Measurements from ENCODE around the gene NPY5R. TPM values are rescaled to one million over a fixed set of nuclear protein-coding genes. Genes with fewer than 3 reads are reported as not detected.

The NPY5R gene
- total RNA-seq (not detected), total RNA-seq (0 to 0.12 (median 0) reads per million in 172 experiments)
- not detected for polyA plus RNA-seq (2013, experiment 1 of 2)
- not detected for polyA plus RNA-seq (2013, experiment 2 of 2)

DNA sequence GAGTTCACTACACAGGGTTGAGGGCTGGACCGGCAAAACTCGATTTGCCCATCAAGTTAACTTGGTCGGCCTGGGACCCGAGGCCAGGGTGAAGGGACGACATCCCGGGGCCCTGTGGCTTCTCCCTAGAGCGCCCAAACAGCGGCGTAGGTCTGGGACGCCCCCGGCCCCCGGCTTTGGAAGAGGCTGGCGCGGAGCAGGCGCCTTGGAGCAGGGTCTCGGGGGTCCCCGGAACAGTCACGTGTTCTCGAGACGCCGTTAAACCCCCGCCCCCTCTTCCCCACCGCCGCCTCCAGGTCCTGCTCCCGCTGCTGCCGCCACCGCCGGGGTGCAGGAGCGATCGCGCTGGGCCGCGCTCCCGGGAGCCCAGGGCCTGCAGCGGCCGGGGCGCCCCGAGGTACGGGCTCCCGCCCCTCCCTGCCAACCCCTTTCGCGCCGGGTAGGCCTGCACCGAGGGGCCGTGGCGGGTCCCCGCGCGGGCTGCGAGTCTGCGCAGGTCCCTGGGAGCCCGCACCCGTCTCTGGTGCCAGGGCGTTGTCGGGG lies at the start of gene NPY5R:
NPY5R (plus strand) TSS at position 289 of the 543 bp plus-strand sequence. CDS start 6,382 bp downstream, outside the sequence.
- Mint-ChIP-seq H3K27me3 (peaks cover 56% of the 10 kb centered on the region), H3K4me3 (no peak within 1 kb of the TSS), H3K36me3 (ENCODE audit: low read depth) (no peaks in the 10 kb centered on the region), H3K27ac (no peak within 1 kb of the TSS), H3K9me3 (no peaks in the 10 kb centered on the region), H3K4me1 (ENCODE audit: low read depth) (no peaks in the 10 kb centered on the region)
- TF ChIP-seq, protein P1, sequence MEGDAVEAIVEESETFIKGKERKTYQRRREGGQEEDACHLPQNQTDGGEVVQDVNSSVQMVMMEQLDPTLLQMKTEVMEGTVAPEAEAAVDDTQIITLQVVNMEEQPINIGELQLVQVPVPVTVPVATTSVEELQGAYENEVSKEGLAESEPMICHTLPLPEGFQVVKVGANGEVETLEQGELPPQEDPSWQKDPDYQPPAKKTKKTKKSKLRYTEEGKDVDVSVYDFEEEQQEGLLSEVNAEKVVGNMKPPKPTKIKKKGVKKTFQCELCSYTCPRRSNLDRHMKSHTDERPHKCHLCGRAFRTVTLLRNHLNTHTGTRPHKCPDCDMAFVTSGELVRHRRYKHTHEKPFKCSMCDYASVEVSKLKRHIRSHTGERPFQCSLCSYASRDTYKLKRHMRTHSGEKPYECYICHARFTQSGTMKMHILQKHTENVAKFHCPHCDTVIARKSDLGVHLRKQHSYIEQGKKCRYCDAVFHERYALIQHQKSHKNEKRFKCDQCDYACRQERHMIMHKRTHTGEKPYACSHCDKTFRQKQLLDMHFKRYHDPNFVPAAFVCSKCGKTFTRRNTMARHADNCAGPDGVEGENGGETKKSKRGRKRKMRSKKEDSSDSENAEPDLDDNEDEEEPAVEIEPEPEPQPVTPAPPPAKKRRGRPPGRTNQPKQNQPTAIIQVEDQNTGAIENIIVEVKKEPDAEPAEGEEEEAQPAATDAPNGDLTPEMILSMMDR (IDR thresholded peaks at IDR 0.05): no peak
- DNase-seq: no peak
- H3K36me3 ChIP-seq (ENCODE audit: insufficient read depth, low read length): no peaks in the 10 kb centered on the region
- intact Hi-C loops (cut with DNase I, micrococcal nuclease): no loop called here
- no peaks in the 10 kb centered on the region for H3K4me1 ChIP-seq (ENCODE audit: insufficient read depth, low read length)
- no peak within 1 kb of the TSS for H3K4me3 ChIP-seq (ENCODE audit: low read length)
- POLR2A ChIA-PET: no interaction called here
- no peak for ATAC-seq (ENCODE audit: poor library complexity)
- no peak within 1 kb of the TSS for H3K27ac ChIP-seq (ENCODE audit: low read depth in 1 of 2, low read length in 2 of 2)
- peaks cover 15 to 38% of the 10 kb centered on the region in 2 experiments for H3K27me3 ChIP-seq (ENCODE audit: control insufficient read depth in 1 of 2, insufficient read depth in 2 of 2, low read length in 2 of 2)
- CTCF ChIA-PET: no interaction called here
- no peaks in the 10 kb centered on the region for H3K9me3 ChIP-seq (ENCODE audit: control insufficient read depth in 1 of 2, insufficient read depth in 1 of 2, low read length in 2 of 2)

DNA sequence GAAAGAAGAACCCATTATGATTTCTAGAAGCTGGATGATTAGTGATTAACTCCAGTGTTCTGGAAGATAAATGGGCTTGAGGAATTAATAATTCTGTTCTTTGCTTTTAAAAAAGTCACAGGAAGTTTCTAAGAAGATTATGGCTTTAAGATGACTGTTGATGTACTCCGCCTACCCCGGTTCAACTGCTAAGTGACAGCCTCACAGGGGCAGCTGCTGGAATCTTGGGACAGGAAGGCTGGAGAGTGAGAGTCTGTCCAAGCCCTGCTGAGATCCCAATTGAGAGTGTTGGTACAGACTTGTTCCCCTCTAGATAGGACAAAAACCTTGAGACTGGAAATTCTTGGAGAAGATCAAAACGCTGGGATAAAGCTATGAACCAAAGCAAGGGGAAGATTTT lies 48.6 kb upstream of the NPY5R start:
- intact Hi-C loops (cut with DNase I, micrococcal nuclease): no loop called here
- ChIA-PET CTCF (no interaction called here), POLR2A (no interaction called here)
- no peak for ATAC-seq (ENCODE audit: poor library complexity)
- Mint-ChIP-seq H3K27me3 (peaks cover 11% of the 10 kb centered on the region), H3K9me3 (no peaks in the 10 kb centered on the region), H3K27ac (no peak overlapping the region), H3K4me3 (no peak overlapping the region), H3K36me3 (ENCODE audit: low read depth) (no peaks in the 10 kb centered on the region), H3K4me1 (ENCODE audit: low read depth) (no peaks in the 10 kb centered on the region)
- Histone ChIP-seq H3K27ac (ENCODE audit: low read depth in 1 of 2, low read length in 2 of 2) (no peak overlapping the region), H3K36me3 (ENCODE audit: insufficient read depth, low read length) (no peaks in the 10 kb centered on the region), H3K27me3 (ENCODE audit: control insufficient read depth in 1 of 2, insufficient read depth in 2 of 2, low read length in 2 of 2) (no peaks in the 10 kb centered on the region), H3K4me3 (ENCODE audit: low read length) (no peak overlapping the region), H3K9me3 (ENCODE audit: control insufficient read depth in 1 of 2, insufficient read depth in 1 of 2, low read length in 2 of 2) (no peaks in the 10 kb centered on the region), H3K4me1 (ENCODE audit: insufficient read depth, low read length) (no peaks in the 10 kb centered on the region)
- TF ChIP-seq, protein P1 (IDR thresholded peaks at IDR 0.05): no peak
- no peak for DNase-seq

DNA sequence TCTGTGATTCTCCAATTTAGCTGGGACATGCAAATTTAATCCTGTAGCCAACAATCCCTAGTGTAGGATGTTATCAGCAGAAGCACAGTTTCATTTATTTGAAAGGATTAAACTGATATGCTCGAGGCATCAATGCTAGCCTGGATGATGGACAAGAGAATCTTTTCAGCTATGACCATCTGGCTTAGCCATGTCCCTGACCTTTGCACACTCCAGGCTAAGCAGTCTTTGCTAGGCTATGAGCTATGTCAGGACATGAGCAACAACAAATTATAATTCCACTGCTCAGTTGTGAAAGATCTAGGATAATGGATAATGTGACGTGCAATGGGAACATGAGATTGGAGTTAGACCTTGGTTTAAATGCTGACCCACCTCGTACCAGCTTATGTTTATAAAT lies 43.2 kb upstream of the NPY5R start:
- H3K4me3 ChIP-seq (ENCODE audit: low read length): no peak overlapping the region
- CTCF ChIA-PET: no interaction called here
- POLR2A ChIA-PET: no interaction called here

More for the DNA sequence above, 43.2 kb upstream of the NPY5R start:
- no peak overlapping the region for H3K27ac Mint-ChIP-seq
- no peak for DNase-seq
- H3K4me1 ChIP-seq (ENCODE audit: insufficient read depth, low read length): no peaks in the 10 kb centered on the region
- no peaks in the 10 kb centered on the region for H3K36me3 ChIP-seq (ENCODE audit: insufficient read depth, low read length)
- no peaks in the 10 kb centered on the region for H3K9me3 ChIP-seq (ENCODE audit: control insufficient read depth in 1 of 2, insufficient read depth in 1 of 2, low read length in 2 of 2)
- no peak overlapping the region for H3K4me3 Mint-ChIP-seq
- ATAC-seq (ENCODE audit: poor library complexity): no peak
- intact Hi-C loops (cut with DNase I, micrococcal nuclease): no loop called here
- H3K9me3 Mint-ChIP-seq: no peaks in the 10 kb centered on the region
- H3K4me1 Mint-ChIP-seq (ENCODE audit: low read depth): no peaks in the 10 kb centered on the region
- H3K27me3 ChIP-seq (ENCODE audit: control insufficient read depth in 1 of 2, insufficient read depth in 2 of 2, low read length in 2 of 2): no peaks in the 10 kb centered on the region
- H3K36me3 Mint-ChIP-seq (ENCODE audit: low read depth): no peaks in the 10 kb centered on the region
- H3K27ac ChIP-seq (ENCODE audit: low read depth in 1 of 2, low read length in 2 of 2): no peak overlapping the region
- TF ChIP-seq, protein P1 (IDR thresholded peaks at IDR 0.05): no peak
- H3K27me3 Mint-ChIP-seq: no peaks in the 10 kb centered on the region

All from CD4-positive, alpha-beta T cell (primary cell).